GM12873 (cell line): ENCODE results near the gene NCSTN.

ENCODE experiments used
- CTCF ChIP-seq: IDR thresholded peaks from 2 replicates; pipeline ENCODE4 v1.5.1; 2012; ENCODE audit warnings: low read depth, mild to moderate bottlenecking, moderate library complexity, low read length, control low read depth; ENCODE audit not compliant: insufficient read depth; ENCODE audit errors: missing control alignments

The NCSTN gene

GRCh38 chr1:160309571-160309970 lies 33.6 kb upstream of the NCSTN start:
- no peak for TF ChIP-seq CTCF

- no peak for TF ChIP-seq CTCF
These were observed 27.8 kb upstream of the NCSTN start for GRCh38 chr1:160315359-160315758.

- no peak for TF ChIP-seq CTCF
These were observed 20.4 kb upstream of the NCSTN start for GRCh38 chr1:160322831-160323230.

GRCh38 chr1:160325252-160325651 lies 17.9 kb upstream of the NCSTN start:
- no peak for TF ChIP-seq CTCF

GRCh38 chr1:160326418-160326817 lies 16.8 kb upstream of the NCSTN start:
- no peak for TF ChIP-seq CTCF

GRCh38 chr1:160328184-160328583 lies 15.0 kb upstream of the NCSTN start:
- TF ChIP-seq CTCF = no peak

GRCh38 chr1:160330119-160330518 lies 13.1 kb upstream of the NCSTN start:
- no peak for TF ChIP-seq CTCF
